GM23338 (cell line): ENCODE measurements around the gene OTOG. TPM values are rescaled to one million over a fixed set of nuclear protein-coding genes. Genes with fewer than 3 reads are reported as not detected.

Experiments used
- ATAC-seq: fragments of 200-7000 bp; cut with Tn5 transposase; 3 replicates; pipeline ENCODE4 v1.9.1; 2020
- DNase-seq: peaks from one replicate; pipeline ENCODE4 v3.0.0-alpha.2; 2015; ENCODE audit warnings: low spot score
- H2AFZ ChIP-seq: fragments of 200-600 bp; sonication (generic); 2 replicates; pipeline ENCODE4 v1.8.0; 2016; ENCODE audit warnings: antibody characterized with exemption, mild to moderate bottlenecking, moderate library complexity
- H3F3A ChIP-seq: fragments of 200-600 bp; sonication (generic); replicated peaks from 2 replicates; pipeline ENCODE4 v1.8.0; 2017; ENCODE audit warnings: antibody characterized with exemption, mixed run types, low read depth
- H3K27ac ChIP-seq: fragments of 200-600 bp; sonication (generic); 2 replicates; pipeline ENCODE4 v1.6.1; 2016; ENCODE audit warnings: low read depth
- H3K27me3 ChIP-seq: fragments of 200-600 bp; sonication (generic); 2 replicates; pipeline ENCODE4 v1.8.0; 2016; ENCODE audit warnings: mild to moderate bottlenecking, mixed run types, moderate library complexity; ENCODE audit not compliant: insufficient read depth
- H3K36me3 ChIP-seq: fragments of 200-600 bp; sonication (generic); 2 replicates; pipeline ENCODE4 v1.8.0; 2016; ENCODE audit warnings: mild to moderate bottlenecking; ENCODE audit not compliant: insufficient read depth
- H3K4me1 ChIP-seq: fragments of 200-600 bp; sonication (generic); 2 replicates; pipeline ENCODE4 v1.8.0; 2016; ENCODE audit warnings: mild to moderate bottlenecking, moderate library complexity; ENCODE audit not compliant: insufficient read depth
- H3K4me2 ChIP-seq: fragments of 200-600 bp; sonication (generic); 2 replicates; pipeline ENCODE4 v1.7.1; 2017; ENCODE audit warnings: mixed run types
- H3K4me3 ChIP-seq: fragments of 200-600 bp; sonication (generic); 2 replicates; pipeline ENCODE4 v1.6.1; 2016; ENCODE audit warnings: mixed run types
- H3K79me2 ChIP-seq: fragments of 200-600 bp; sonication (generic); replicated peaks from 2 replicates; pipeline ENCODE4 v1.8.0; 2017; ENCODE audit warnings: mild to moderate bottlenecking; ENCODE audit not compliant: insufficient read depth
- H3K9me2 ChIP-seq: fragments of 200-600 bp; sonication (generic); 2 replicates; pipeline ENCODE4 v1.8.0; 2017; ENCODE audit not compliant: insufficient read depth
- H4K20me1 ChIP-seq: fragments of 200-600 bp; sonication (generic); replicated peaks from 2 replicates; pipeline ENCODE4 v1.8.0; 2017; ENCODE audit warnings: mild to moderate bottlenecking; ENCODE audit not compliant: insufficient read depth
- H3K27ac Mint-ChIP-seq: 2 replicates; pipeline ENCODE4 v1.8.0; 2020; ENCODE audit warnings: inconsistent platforms, mild to moderate bottlenecking, moderate library complexity, mixed read lengths
- H3K27me3 Mint-ChIP-seq: 3 replicates; pipeline ENCODE4 v1.8.0; 2022; ENCODE audit warnings: low read depth, mild to moderate bottlenecking, moderate library complexity, mixed read lengths, inconsistent platforms; ENCODE audit not compliant: insufficient read depth, poor library complexity
- H3K36me3 Mint-ChIP-seq: 3 replicates; pipeline ENCODE4 v1.8.0; 2021; ENCODE audit warnings: low read depth, mild to moderate bottlenecking, inconsistent platforms, moderate library complexity, mixed read lengths
- H3K4me1 Mint-ChIP-seq: 3 replicates; pipeline ENCODE4 v1.8.0; 2020; ENCODE audit warnings: mild to moderate bottlenecking, inconsistent platforms, mixed read lengths
- H3K4me3 Mint-ChIP-seq: 3 replicates; pipeline ENCODE4 v1.8.0; 2021; ENCODE audit warnings: moderate library complexity, mild to moderate bottlenecking, inconsistent platforms, mixed read lengths
- H3K9me3 Mint-ChIP-seq: 3 replicates; pipeline ENCODE4 v1.8.0; 2020; ENCODE audit warnings: moderate library complexity, mild to moderate bottlenecking, inconsistent platforms, mixed read lengths
- CREB1 ChIP-seq: fragments of 250-450 bp; sonication (Bioruptor Pico); IDR thresholded peaks from 2 replicates; pipeline ENCODE4 v1.5.0; 2020; ENCODE audit warnings: low read depth, mild to moderate bottlenecking, moderate library complexity
- NANOG ChIP-seq: IDR thresholded peaks from 2 replicates; pipeline ENCODE4 v1.6.1; 2016; ENCODE audit warnings: antibody characterized with exemption, borderline replicate concordance
- POLR2AphosphoS5 ChIP-seq: IDR thresholded peaks from 2 replicates; pipeline ENCODE4 v1.6.1; 2016; ENCODE audit warnings: antibody characterized with exemption, low read depth
- STAT1 ChIP-seq: IDR thresholded peaks from one replicate; pipeline ENCODE4 v1.6.1; 2016; ENCODE audit warnings: antibody characterized with exemption; ENCODE audit not compliant: unreplicated experiment
- ZNF114 ChIP-seq: fragments of 250-450 bp; sonication (Bioruptor Pico); IDR thresholded peaks from 2 replicates; pipeline ENCODE4 v1.5.0; 2020; ENCODE audit warnings: mild to moderate bottlenecking, moderate library complexity
- ZNF331 ChIP-seq: fragments of 250-450 bp; sonication (Bioruptor Pico); IDR thresholded peaks from 2 replicates; pipeline ENCODE4 v1.5.0; 2020; ENCODE audit warnings: low read depth, mild to moderate bottlenecking, moderate library complexity
- polyA plus RNA-seq: library from polyadenylated mRNA; unstranded; fragments of >200 nt; fragmentation: Nextera tagmentation; extraction: Ambion mirVana; gene quantifications from 2 replicates; pipeline ENCODE4 v1.2.1, GENCODE V29; 2016
- total RNA-seq: library from RNA; depleted of rRNA; stranded (reverse); fragments of >200 nt; shearing (Covaris generic); gene quantifications from 2 replicates; pipeline ENCODE4 v1.2.3, GENCODE V29; 2014
- TF ChIP-seq, protein P1 (sequence below): fragments of 250-450 bp; sonication (Bioruptor Pico); IDR thresholded peaks from 2 replicates; pipeline ENCODE4 v1.5.0; 2020; ENCODE audit warnings: mild to moderate bottlenecking, moderate library complexity
- TF ChIP-seq, protein P2 (sequence below): IDR thresholded peaks from one replicate; pipeline ENCODE4 v1.6.1; 2018; ENCODE audit warnings: antibody characterized with exemption; ENCODE audit not compliant: unreplicated experiment

Gene OTOG
- total and polyA plus RNA-seq, 2 experiments from 2014 or later: 0.40 to 0.52 TPM

DNA sequence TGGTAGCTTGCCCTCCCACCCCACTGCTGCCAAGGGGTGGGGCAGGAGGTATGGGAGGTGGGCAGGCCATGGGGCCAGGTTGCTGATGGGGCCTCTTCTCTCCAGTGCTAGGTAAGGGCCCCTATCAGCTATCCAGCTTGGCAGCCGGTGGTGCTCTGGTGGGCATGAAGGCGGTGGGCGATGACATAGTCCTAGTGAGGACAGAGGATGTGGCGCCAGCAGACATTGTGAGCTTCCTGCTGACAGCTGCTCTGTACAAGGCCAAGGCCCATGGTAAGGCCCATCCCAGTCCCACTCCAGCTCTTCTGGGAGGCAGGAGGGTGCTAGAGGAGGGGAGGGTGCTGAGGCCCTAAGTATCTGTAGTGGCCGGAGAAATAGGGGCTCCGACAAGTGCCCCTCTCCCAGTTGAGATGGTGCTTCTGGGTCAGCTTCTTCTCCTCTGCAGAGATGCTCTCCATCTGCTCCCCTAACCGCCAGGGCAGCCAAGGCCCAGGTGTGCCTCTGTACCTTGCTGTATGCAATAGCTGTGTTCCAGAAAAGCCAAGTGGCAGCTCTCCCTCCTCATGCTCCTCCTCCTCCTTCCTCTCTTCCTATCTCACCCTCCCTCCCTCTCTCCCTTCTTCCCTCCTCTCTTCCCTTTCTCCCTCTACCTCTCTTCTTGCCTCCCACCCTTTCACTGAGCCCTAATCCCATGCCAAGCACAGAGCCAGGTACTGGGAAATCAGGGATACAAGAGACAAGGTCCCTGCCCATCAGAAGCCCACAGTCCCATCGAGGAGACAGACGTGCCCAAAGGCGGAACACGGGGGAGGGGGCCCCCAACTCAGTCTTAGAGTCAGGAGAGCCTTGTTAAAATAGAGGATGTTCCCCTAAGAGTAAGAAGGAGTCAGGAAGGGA, 55.3 kb downstream of the OTOG start (continued):
- TF ChIP-seq, protein P1, sequence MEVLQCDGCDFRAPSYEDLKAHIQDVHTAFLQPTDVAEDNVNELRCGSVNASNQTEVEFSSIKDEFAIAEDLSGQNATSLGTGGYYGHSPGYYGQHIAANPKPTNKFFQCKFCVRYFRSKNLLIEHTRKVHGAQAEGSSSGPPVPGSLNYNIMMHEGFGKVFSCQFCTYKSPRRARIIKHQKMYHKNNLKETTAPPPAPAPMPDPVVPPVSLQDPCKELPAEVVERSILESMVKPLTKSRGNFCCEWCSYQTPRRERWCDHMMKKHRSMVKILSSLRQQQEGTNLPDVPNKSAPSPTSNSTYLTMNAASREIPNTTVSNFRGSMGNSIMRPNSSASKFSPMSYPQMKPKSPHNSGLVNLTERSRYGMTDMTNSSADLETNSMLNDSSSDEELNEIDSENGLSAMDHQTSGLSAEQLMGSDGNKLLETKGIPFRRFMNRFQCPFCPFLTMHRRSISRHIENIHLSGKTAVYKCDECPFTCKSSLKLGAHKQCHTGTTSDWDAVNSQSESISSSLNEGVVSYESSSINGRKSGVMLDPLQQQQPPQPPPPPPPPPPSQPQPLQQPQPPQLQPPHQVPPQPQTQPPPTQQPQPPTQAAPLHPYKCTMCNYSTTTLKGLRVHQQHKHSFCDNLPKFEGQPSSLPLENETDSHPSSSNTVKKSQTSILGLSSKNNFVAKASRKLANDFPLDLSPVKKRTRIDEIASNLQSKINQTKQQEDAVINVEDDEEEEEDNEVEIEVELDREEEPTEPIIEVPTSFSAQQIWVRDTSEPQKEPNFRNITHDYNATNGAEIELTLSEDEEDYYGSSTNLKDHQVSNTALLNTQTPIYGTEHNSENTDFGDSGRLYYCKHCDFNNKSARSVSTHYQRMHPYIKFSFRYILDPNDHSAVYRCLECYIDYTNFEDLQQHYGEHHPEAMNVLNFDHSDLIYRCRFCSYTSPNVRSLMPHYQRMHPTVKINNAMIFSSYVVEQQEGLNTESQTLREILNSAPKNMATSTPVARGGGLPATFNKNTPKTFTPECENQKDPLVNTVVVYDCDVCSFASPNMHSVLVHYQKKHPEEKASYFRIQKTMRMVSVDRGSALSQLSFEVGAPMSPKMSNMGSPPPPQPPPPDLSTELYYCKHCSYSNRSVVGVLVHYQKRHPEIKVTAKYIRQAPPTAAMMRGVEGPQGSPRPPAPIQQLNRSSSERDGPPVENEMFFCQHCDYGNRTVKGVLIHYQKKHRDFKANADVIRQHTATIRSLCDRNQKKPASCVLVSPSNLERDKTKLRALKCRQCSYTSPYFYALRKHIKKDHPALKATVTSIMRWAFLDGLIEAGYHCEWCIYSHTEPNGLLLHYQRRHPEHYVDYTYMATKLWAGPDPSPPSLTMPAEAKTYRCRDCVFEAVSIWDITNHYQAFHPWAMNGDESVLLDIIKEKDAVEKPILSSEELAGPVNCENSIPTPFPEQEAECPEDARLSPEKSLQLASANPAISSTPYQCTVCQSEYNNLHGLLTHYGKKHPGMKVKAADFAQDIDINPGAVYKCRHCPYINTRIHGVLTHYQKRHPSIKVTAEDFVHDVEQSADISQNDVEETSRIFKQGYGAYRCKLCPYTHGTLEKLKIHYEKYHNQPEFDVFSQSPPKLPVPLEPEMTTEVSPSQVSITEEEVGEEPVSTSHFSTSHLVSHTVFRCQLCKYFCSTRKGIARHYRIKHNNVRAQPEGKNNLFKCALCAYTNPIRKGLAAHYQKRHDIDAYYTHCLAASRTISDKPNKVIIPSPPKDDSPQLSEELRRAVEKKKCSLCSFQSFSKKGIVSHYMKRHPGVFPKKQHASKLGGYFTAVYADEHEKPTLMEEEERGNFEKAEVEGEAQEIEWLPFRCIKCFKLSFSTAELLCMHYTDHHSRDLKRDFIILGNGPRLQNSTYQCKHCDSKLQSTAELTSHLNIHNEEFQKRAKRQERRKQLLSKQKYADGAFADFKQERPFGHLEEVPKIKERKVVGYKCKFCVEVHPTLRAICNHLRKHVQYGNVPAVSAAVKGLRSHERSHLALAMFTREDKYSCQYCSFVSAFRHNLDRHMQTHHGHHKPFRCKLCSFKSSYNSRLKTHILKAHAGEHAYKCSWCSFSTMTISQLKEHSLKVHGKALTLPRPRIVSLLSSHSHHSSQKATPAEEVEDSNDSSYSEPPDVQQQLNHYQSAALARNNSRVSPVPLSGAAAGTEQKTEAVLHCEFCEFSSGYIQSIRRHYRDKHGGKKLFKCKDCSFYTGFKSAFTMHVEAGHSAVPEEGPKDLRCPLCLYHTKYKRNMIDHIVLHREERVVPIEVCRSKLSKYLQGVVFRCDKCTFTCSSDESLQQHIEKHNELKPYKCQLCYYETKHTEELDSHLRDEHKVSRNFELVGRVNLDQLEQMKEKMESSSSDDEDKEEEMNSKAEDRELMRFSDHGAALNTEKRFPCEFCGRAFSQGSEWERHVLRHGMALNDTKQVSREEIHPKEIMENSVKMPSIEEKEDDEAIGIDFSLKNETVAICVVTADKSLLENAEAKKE (CRISPR knock-in tag): no peak

DNA sequence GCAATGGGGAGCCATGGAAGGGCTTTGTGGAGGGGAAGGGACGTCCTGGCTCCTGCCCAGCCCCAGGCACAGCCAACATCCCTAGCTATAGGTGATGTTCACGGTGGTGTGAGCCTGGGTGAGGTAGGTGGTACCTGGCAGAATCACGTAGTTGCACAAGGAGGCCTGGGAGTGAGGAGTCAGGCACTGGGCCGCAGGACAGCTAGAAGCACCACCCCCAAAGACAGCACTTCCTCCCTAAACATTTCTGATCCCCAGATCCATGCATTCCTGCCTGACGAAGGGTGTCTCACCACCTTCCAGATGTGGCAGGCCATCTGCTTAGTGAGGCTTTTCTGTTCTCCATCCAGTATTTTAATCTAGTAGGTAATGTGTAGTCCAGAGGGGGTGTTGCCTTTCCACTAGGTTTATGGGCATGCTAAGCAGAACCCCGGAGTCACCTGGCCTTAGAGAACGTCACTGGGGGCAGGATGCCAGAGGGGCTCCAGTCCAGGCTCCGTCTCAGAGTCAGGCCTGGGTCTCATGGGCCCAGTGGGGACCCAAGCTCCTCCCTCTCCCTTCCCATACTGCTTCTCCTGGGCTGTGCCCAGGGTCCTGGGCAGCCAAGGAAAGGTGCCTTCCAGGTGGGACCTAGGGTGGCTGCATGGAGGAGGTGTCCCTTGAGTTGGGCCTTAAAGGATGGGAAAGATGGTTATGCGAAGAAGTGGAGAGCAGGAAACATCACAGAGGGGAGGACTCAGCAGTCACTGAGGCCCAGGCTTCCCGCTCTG, 56.2 kb downstream of the OTOG start:
- no peak for ATAC-seq
- DNase-seq: no peak
- no peak for TF ChIP-seq POLR2AphosphoS5
- no peak for TF ChIP-seq STAT1
- no peak for TF ChIP-seq ZNF331 (CRISPR knock-in tag)
- TF ChIP-seq, protein P2, sequence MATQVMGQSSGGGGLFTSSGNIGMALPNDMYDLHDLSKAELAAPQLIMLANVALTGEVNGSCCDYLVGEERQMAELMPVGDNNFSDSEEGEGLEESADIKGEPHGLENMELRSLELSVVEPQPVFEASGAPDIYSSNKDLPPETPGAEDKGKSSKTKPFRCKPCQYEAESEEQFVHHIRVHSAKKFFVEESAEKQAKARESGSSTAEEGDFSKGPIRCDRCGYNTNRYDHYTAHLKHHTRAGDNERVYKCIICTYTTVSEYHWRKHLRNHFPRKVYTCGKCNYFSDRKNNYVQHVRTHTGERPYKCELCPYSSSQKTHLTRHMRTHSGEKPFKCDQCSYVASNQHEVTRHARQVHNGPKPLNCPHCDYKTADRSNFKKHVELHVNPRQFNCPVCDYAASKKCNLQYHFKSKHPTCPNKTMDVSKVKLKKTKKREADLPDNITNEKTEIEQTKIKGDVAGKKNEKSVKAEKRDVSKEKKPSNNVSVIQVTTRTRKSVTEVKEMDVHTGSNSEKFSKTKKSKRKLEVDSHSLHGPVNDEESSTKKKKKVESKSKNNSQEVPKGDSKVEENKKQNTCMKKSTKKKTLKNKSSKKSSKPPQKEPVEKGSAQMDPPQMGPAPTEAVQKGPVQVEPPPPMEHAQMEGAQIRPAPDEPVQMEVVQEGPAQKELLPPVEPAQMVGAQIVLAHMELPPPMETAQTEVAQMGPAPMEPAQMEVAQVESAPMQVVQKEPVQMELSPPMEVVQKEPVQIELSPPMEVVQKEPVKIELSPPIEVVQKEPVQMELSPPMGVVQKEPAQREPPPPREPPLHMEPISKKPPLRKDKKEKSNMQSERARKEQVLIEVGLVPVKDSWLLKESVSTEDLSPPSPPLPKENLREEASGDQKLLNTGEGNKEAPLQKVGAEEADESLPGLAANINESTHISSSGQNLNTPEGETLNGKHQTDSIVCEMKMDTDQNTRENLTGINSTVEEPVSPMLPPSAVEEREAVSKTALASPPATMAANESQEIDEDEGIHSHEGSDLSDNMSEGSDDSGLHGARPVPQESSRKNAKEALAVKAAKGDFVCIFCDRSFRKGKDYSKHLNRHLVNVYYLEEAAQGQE: no peak
- no peak for TF ChIP-seq ZNF114
- no peak for TF ChIP-seq NANOG
- no peak for TF ChIP-seq CREB1 (CRISPR knock-in tag)

More for the DNA sequence above, 56.2 kb downstream of the OTOG start:
- H3K27ac ChIP-seq: no peak overlapping the region
- H2AFZ ChIP-seq: no peak overlapping the region
- peaks cover 14% of the 10 kb centered on the region for H3K4me1 Mint-ChIP-seq
- H3F3A ChIP-seq: no peaks in the 10 kb centered on the region
- no peak overlapping the region for H3K27ac Mint-ChIP-seq
- H3K36me3 Mint-ChIP-seq: no peaks in the 10 kb centered on the region
- H3K79me2 ChIP-seq: no peaks in the 10 kb centered on the region
- H3K4me1 ChIP-seq: no peaks in the 10 kb centered on the region
- no peak overlapping the region for H3K4me3 Mint-ChIP-seq
- no peaks in the 10 kb centered on the region for H3K9me3 Mint-ChIP-seq
- H3K4me3 ChIP-seq: no peak overlapping the region
- no peaks in the 10 kb centered on the region for H3K36me3 ChIP-seq
- peaks cover 9% of the 10 kb centered on the region for H3K27me3 Mint-ChIP-seq
- H3K9me2 ChIP-seq: no peaks in the 10 kb centered on the region
- H3K4me2 ChIP-seq: no peak overlapping the region
- no peaks in the 10 kb centered on the region for H4K20me1 ChIP-seq
- H3K27me3 ChIP-seq: no peaks in the 10 kb centered on the region
